HEK293 (cell line): ENCODE results near the gene NLK.

Source experiments
- CTCF ChIA-PET: fragments of 350-600 bp; formaldehyde crosslinking; extraction: SDS; loops from one replicate; lab custom pipeline; 2021; ENCODE audit warnings: antibody characterized with exemption; lab: Yijun Ruan, JAX
- POLR2A ChIA-PET: fragments of 300-600 bp; formaldehyde crosslinking; extraction: SDS; loops from one replicate; lab custom pipeline; 2020; ENCODE audit warnings: antibody characterized with exemption, inconsistent platforms; lab: Yijun Ruan, JAX
- H3K27ac ChIP-seq: fragments of 200-500 bp; sonication (Bioruptor generic); 2 replicates; pipeline ENCODE4 v1.5.1; 2014; ENCODE audit warnings: low read depth, low read length, control low read depth, inconsistent platforms; ENCODE audit errors: extremely low read depth
- H3K36me3 ChIP-seq, 2 experiments: fragments of 200-500 bp in 1 of 2; sonication (Bioruptor generic) in 1 of 2; 1 replicate in 1 of 2; 2 replicates in 1 of 2; pipeline ENCODE4 v1.5.1; 2014 to 2017; ENCODE audit warnings: inconsistent platforms in 2 of 2, low read length in 2 of 2; ENCODE audit not compliant: control insufficient read depth in 2 of 2, insufficient read depth in 1 of 2
- H3K4me1 ChIP-seq: fragments of 200-500 bp; sonication (Bioruptor generic); 2 replicates; pipeline ENCODE4 v1.5.1; 2014; ENCODE audit warnings: mild to moderate bottlenecking, low read length, inconsistent platforms; ENCODE audit not compliant: control insufficient read depth, insufficient read depth
- H3K4me3 ChIP-seq: 2 replicates; pipeline ENCODE4 v1.5.1; 2011; ENCODE audit warnings: low read depth, mild to moderate bottlenecking, control low read depth, low read length, moderate library complexity
- H3K9me3 ChIP-seq: fragments of 200-500 bp; sonication (Bioruptor generic); 2 replicates; pipeline ENCODE4 v1.5.1; 2014; ENCODE audit warnings: low read depth, low read length, inconsistent platforms; ENCODE audit not compliant: control insufficient read depth, insufficient read depth
- BCL6B ChIP-seq: fragments of 450-650 bp; formaldehyde crosslinking; IDR thresholded peaks from 2 replicates; pipeline ENCODE4 v1.5.1; 2017; ENCODE audit warnings: missing biosample characterization, missing genetic modification characterization
- EGR2 ChIP-seq: fragments of 450-650 bp; formaldehyde crosslinking; IDR thresholded peaks from 2 replicates; pipeline ENCODE4 v1.5.1; 2016; ENCODE audit warnings: low read depth, missing biosample characterization, missing genetic modification characterization
- FEZF1 ChIP-seq: fragments of 450-650 bp; formaldehyde crosslinking; IDR thresholded peaks from 2 replicates; pipeline ENCODE4 v1.5.1; 2016; ENCODE audit warnings: missing biosample characterization, missing genetic modification characterization
- HOXA7 ChIP-seq: sonication (generic); formaldehyde crosslinking; IDR thresholded peaks from 2 replicates; pipeline ENCODE4 v1.8.1; 2022; ENCODE audit warnings: missing genetic modification reagents, borderline replicate concordance
- IKZF3 ChIP-seq: fragments of 450-650 bp; IDR thresholded peaks from 2 replicates; pipeline ENCODE4 v1.5.0; 2018; ENCODE audit warnings: missing biosample characterization, mild to moderate bottlenecking, missing genetic modification characterization, moderate library complexity
- KLF10 ChIP-seq: fragments of 450-650 bp; IDR thresholded peaks from 2 replicates; pipeline ENCODE4 v1.5.1; 2018; ENCODE audit warnings: missing biosample characterization, mild to moderate bottlenecking, missing genetic modification characterization
- KLF8 ChIP-seq: fragments of 450-650 bp; formaldehyde crosslinking; IDR thresholded peaks from 2 replicates; pipeline ENCODE4 v1.5.1; 2016; ENCODE audit warnings: missing biosample characterization, missing genetic modification characterization
- MZF1 ChIP-seq: fragments of 450-650 bp; formaldehyde crosslinking; IDR thresholded peaks from 2 replicates; pipeline ENCODE4 v1.5.1; 2017; ENCODE audit warnings: missing biosample characterization, missing genetic modification characterization, borderline replicate concordance
- OSR2 ChIP-seq: fragments of 450-650 bp; formaldehyde crosslinking; IDR thresholded peaks from 2 replicates; pipeline ENCODE4 v1.5.1; 2016; ENCODE audit warnings: missing biosample characterization, missing genetic modification characterization
- OVOL3 ChIP-seq: fragments of 450-650 bp; formaldehyde crosslinking; IDR thresholded peaks from 2 replicates; pipeline ENCODE4 v1.5.1; 2016; ENCODE audit warnings: missing biosample characterization, missing genetic modification characterization
- SALL2 ChIP-seq: fragments of 450-650 bp; formaldehyde crosslinking; IDR thresholded peaks from 2 replicates; pipeline ENCODE4 v1.5.0; 2017; ENCODE audit warnings: missing biosample characterization, mild to moderate bottlenecking, missing genetic modification characterization, borderline replicate concordance
- SCRT1 ChIP-seq: fragments of 450-650 bp; formaldehyde crosslinking; IDR thresholded peaks from 2 replicates; pipeline ENCODE4 v1.5.1; 2016; ENCODE audit warnings: missing biosample characterization, missing genetic modification characterization, borderline replicate concordance
- SCRT2 ChIP-seq: fragments of 450-650 bp; formaldehyde crosslinking; IDR thresholded peaks from 2 replicates; pipeline ENCODE4 v1.5.1; 2016; ENCODE audit warnings: missing biosample characterization, missing genetic modification characterization
- SP7 ChIP-seq: fragments of 450-650 bp; formaldehyde crosslinking; IDR thresholded peaks from 2 replicates; pipeline ENCODE4 v1.5.1; 2016; ENCODE audit warnings: missing biosample characterization, missing genetic modification characterization
- TCF7L2 ChIP-seq: IDR thresholded peaks from 2 replicates; pipeline ENCODE4 v1.6.1; 2011; ENCODE audit warnings: low read depth, mild to moderate bottlenecking, inconsistent platforms, low read length, moderate library complexity, borderline replicate concordance
- WT1 ChIP-seq: fragments of 450-650 bp; formaldehyde crosslinking; IDR thresholded peaks from 2 replicates; pipeline ENCODE4 v1.5.1; 2016; ENCODE audit warnings: missing biosample characterization, missing genetic modification characterization
- ZFHX2 ChIP-seq: fragments of 450-650 bp; formaldehyde crosslinking; conservative IDR thresholded peaks from 2 replicates; pipeline ENCODE4 v1.5.1; 2016; ENCODE audit warnings: missing biosample characterization, missing genetic modification characterization
- ZFP69B ChIP-seq: fragments of 450-650 bp; formaldehyde crosslinking; IDR thresholded peaks from 2 replicates; pipeline ENCODE4 v1.5.1; 2016; ENCODE audit warnings: missing biosample characterization, missing genetic modification characterization
- ZNF2 ChIP-seq: fragments of 450-650 bp; formaldehyde crosslinking; IDR thresholded peaks from 2 replicates; pipeline ENCODE4 v1.5.1; 2016; ENCODE audit warnings: missing biosample characterization, missing genetic modification characterization
- ZNF341 ChIP-seq: fragments of 450-650 bp; formaldehyde crosslinking; IDR thresholded peaks from 2 replicates; pipeline ENCODE4; 2016; ENCODE audit warnings: low read depth, missing biosample characterization, missing genetic modification characterization
- ZNF416 ChIP-seq: fragments of 450-650 bp; formaldehyde crosslinking; IDR thresholded peaks from 2 replicates; pipeline ENCODE4 v1.5.1; 2016; ENCODE audit warnings: missing biosample characterization, missing genetic modification characterization
- ZNF501 ChIP-seq: fragments of 450-650 bp; formaldehyde crosslinking; IDR thresholded peaks from 2 replicates; pipeline ENCODE4 v1.5.1; 2016; ENCODE audit warnings: missing biosample characterization, missing genetic modification characterization
- ZNF521 ChIP-seq: fragments of 450-650 bp; formaldehyde crosslinking; IDR thresholded peaks from 2 replicates; pipeline ENCODE4 v1.5.1; 2017; ENCODE audit warnings: missing biosample characterization, mild to moderate bottlenecking, missing genetic modification characterization
- ZNF558 ChIP-seq: fragments of 450-650 bp; formaldehyde crosslinking; IDR thresholded peaks from 2 replicates; pipeline ENCODE4 v1.5.1; 2016; ENCODE audit warnings: missing biosample characterization, missing genetic modification characterization
- ZNF560 ChIP-seq: fragments of 450-650 bp; formaldehyde crosslinking; IDR thresholded peaks from 2 replicates; pipeline ENCODE4 v1.5.1; 2017; ENCODE audit warnings: missing biosample characterization, missing genetic modification characterization, borderline replicate concordance
- ZNF596 ChIP-seq: fragments of 450-650 bp; IDR thresholded peaks from 2 replicates; pipeline ENCODE4 v1.5.0; 2018; ENCODE audit warnings: missing biosample characterization, mild to moderate bottlenecking, missing genetic modification characterization, moderate library complexity
- ZNF621 ChIP-seq: fragments of 450-650 bp; formaldehyde crosslinking; IDR thresholded peaks from 2 replicates; pipeline ENCODE4 v1.5.1; 2017; ENCODE audit warnings: missing biosample characterization, missing genetic modification characterization
- ZNF791 ChIP-seq: fragments of 450-650 bp; formaldehyde crosslinking; IDR thresholded peaks from 2 replicates; pipeline ENCODE4 v1.5.1; 2016; ENCODE audit warnings: missing biosample characterization, missing genetic modification characterization
- ZSCAN16 ChIP-seq: fragments of 450-650 bp; formaldehyde crosslinking; IDR thresholded peaks from 2 replicates; pipeline ENCODE4 v1.5.1; 2016; ENCODE audit warnings: missing biosample characterization, missing genetic modification characterization
- TF ChIP-seq, protein P1 (sequence below): fragments of 450-650 bp; formaldehyde crosslinking; IDR thresholded peaks from 2 replicates; pipeline ENCODE4 v1.5.1; 2017; ENCODE audit warnings: missing biosample characterization, mild to moderate bottlenecking, missing genetic modification characterization, moderate library complexity
- TF ChIP-seq, protein P2 (sequence below): fragments of 450-650 bp; formaldehyde crosslinking; IDR thresholded peaks from 2 replicates; pipeline ENCODE4 v1.5.1; 2017; ENCODE audit warnings: missing biosample characterization, missing genetic modification characterization

The NLK gene

DNA sequence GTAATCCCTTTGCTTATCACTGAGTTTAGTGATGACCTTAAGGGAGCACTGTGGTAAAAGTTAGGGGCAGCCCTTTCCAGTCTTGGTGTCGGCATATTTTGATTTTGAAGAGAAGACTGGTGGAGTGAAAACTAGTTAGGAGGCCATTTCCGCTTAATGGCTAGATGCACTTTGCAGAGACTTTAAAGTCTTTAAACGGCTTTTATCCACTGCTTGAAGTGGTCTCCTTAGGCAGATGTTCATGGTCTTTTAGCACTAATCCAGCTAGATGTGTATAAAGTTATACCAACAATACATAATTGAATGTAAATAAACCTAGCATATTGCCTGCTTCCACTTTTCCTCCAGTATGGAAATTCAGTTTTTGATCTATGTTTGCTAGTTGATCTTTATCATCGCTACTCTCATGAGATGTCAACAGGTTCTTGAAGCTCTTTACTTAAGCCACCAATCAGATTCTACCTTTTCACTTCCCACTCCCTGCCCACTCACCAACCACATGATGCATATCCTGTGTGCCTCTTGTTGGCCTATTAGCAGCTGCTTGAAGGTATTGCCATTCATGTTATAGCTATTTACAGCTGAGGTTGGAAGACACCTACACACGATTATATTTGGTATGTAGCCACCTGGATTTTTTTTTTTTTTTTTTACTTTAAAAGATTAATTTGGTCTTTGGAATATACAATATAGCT lies 132.0 kb downstream of the NLK start:
- POLR2A ChIA-PET, result no interaction called here
- H3K4me1 ChIP-seq, result peaks cover 31% of the 10 kb centered on the region
- H3K9me3 ChIP-seq, result no peaks in the 10 kb centered on the region
- H3K4me3 ChIP-seq, result no peak overlapping the region
- H3K27ac ChIP-seq, result peak overlapping the region; percentile 51; the same call in 1 of the 2 replicates
- H3K36me3 ChIP-seq, result no peaks in the 10 kb centered on the region
- CTCF ChIA-PET, result interaction anchor here (0.5 to 0.7 kb wide), 4 partner anchors 16 to 732 kb away, joined by 3 to 4 read pairs (median 4); no protein-coding TSS in a partner anchor
- TF ChIP-seq ZNF596 (no peak), WT1 (tag by site-specific recombination) (peak; percentile 41; the same call in 1 of the 2 replicates), ZNF501 (tag by site-specific recombination) (no peak), OVOL3 (tag by site-specific recombination) (0 out of 2 replicates have a peak, but pooled peaks have one; percentile 15), ZNF621 (tag by site-specific recombination) (no peak), ZFHX2 (tag by site-specific recombination) (peak; percentile 86), ZNF521 (tag by site-specific recombination) (no peak), SP7 (no peak), KLF10 (tag by site-specific recombination) (no peak), BCL6B (tag by site-specific recombination) (no peak), EGR2 (tag by site-specific recombination) (peak; percentile 59), ZNF791 (tag by site-specific recombination) (no peak), OSR2 (tag by site-specific recombination) (peak; percentile 86), SCRT2 (peak; percentile 72), ZNF560 (tag by site-specific recombination) (no peak), TCF7L2 (peak; percentile 88), ZNF416 (tag by site-specific recombination) (no peak), MZF1 (tag by site-specific recombination) (no peak), KLF8 (tag by site-specific recombination) (no peak), ZNF558 (tag by site-specific recombination) (no peak), SCRT1 (tag by site-specific recombination) (peak; percentile 26; the same call in 1 of the 2 replicates), IKZF3 (tag by site-specific recombination) (no peak), ZNF2 (tag by site-specific recombination) (no peak), HOXA7 (CRISPR knock-in tag) (no peak), ZFP69B (tag by site-specific recombination) (no peak), ZSCAN16 (no peak), SALL2 (tag by site-specific recombination) (no peak), ZNF341 (no peak), FEZF1 (peak; percentile 48; the same call in 1 of the 2 replicates)
- TF ChIP-seq, protein P1, sequence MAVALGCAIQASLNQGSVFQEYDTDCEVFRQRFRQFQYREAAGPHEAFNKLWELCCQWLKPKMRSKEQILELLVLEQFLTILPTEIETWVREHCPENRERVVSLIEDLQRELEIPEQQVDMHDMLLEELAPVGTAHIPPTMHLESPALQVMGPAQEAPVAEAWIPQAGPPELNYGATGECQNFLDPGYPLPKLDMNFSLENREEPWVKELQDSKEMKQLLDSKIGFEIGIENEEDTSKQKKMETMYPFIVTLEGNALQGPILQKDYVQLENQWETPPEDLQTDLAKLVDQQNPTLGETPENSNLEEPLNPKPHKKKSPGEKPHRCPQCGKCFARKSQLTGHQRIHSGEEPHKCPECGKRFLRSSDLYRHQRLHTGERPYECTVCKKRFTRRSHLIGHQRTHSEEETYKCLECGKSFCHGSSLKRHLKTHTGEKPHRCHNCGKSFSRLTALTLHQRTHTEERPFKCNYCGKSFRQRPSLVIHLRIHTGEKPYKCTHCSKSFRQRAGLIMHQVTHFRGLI, result no peak
- TF ChIP-seq, protein P2, sequence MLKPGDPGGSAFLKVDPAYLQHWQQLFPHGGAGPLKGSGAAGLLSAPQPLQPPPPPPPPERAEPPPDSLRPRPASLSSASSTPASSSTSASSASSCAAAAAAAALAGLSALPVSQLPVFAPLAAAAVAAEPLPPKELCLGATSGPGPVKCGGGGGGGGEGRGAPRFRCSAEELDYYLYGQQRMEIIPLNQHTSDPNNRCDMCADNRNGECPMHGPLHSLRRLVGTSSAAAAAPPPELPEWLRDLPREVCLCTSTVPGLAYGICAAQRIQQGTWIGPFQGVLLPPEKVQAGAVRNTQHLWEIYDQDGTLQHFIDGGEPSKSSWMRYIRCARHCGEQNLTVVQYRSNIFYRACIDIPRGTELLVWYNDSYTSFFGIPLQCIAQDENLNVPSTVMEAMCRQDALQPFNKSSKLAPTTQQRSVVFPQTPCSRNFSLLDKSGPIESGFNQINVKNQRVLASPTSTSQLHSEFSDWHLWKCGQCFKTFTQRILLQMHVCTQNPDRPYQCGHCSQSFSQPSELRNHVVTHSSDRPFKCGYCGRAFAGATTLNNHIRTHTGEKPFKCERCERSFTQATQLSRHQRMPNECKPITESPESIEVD (tag by site-specific recombination), result peak; percentile 51
